Measurements from ENCODE around the gene BHLHE23. TPM values are rescaled to one million over a fixed set of nuclear protein-coding genes. Genes with fewer than 3 reads are reported as not detected.
"Not testable (repeated sequence)": the region's sequence is repeated elsewhere in the genome, so short reads cannot be mapped to it uniquely, and the experiment has no call there.

Gene BHLHE23
- total RNA-seq, 1 donor from 2014 or later, result not detected

DNA sequence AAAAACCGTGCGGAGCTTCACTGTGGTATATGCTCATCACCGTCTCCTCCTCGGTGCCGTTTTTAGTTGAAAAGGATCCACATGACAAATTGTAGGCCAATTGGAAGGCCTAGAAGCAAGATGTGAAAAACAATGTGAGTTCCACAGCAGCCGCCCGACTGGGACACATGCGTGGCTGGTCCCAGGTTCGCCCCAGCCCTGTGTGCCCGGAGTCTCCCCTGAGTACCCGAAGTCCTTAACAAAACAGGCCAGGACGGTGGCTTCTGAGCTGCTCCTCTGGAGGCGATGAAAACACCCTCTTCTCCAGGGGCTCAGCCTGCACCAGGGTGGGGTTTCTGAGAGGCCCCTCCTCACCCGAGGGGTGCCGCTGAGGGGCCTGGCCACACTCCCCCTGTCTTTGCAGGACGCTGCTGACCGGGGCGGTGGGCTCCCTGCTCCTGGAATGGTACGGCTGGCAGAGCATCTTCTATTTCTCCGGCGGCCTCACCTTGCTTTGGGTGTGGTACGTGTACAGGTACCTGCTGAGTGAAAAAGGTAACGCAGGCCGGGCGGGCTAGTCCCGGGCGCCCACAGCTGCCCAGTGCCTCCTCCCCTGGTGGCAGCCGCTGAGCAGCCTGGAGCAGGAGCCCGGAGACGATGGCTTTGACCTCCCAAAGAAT is 44.4 kb downstream of the BHLHE23 start:
- no peak for DNase-seq (ENCODE audit: low read depth)

DNA sequence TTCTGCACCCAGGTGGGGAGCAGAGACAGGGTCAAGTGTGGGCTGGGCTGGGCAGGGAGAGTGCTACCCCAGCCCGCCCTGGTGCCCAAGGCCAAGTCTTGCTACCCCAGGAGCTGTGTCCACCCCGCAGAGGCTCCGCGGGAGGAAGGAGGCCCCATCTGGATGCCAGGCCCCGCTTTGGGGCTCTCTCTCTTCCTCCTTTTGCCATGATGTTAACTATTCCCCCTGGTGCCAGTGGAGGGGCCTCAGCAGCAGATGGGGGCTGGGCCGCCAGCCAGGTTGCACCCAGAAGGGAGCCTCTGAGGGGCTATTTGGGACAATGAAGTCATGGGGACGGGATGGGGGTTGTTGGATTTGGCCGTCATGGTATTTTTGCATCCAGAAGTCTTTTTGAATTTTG is 45.0 kb downstream of the BHLHE23 start:
- no peak for DNase-seq (ENCODE audit: low read depth)

DNA sequence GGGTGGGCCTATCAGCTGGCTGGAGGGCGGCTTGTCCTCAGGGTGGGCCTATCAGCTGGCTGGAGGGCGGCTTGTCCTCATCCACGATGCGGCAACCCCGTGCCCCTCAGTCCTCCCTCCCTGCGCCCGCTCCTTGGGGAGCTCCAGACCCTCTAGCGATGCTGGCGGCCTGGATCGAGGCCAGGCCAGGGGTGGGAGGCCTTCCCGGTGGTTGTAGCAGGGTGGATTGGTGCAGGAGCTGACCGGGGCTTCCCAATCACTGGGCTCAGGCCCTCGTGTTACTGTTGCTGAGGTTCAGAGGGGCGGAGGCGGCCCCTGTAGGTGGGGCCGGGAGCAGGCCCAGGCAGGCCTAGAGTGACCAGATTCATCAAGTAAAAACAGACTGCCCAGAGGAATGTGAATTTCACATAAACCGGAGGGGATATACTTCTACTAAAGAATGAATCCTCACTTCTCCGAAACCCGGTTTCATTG is 45.4 kb downstream of the BHLHE23 start:
- DNase-seq (ENCODE audit: low read depth), result no peak

DNA sequence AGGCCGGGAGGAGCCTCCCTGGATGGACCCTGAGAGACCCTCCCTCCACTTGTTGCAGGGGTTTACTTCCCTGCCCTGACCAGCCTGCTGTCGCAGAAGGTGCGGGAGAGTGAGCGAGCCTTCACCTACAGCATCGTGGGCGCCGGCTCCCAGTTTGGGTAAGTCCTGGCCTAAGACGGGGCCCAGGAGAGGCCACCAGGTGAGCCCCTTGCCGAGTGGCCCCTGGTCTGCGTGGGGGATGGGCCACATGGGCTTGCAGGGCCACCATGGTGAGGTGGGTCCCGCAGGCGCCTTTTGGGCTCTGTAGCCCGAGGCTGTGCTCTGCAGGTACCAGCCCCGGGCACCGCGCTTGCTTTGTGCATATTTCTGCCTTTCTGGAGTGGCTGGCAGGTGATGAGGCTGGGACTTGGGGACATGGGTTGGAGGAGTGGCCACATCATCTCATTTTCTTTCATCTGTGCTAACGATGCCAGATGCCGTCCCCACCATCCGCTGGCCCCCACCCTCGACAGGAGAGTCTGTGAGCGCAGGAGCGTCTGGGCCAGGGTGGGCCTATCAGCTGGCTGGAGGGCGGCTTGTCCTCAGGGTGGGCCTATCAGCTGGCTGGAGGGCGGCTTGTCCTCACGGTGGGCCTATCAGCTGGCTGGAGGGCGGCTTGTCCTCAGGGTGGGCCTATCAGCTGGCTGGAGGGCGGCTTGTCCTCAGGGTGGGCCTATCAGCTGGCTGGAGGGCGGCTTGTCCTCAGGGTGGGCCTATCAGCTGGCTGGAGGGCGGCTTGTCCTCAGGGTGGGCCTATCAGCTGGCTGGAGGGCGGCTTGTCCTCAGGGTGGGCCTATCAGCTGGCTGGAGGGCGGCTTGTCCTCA is 46.1 kb downstream of the BHLHE23 start:
- DNase-seq (ENCODE audit: low read depth), result not testable (repeated sequence)

DNA sequence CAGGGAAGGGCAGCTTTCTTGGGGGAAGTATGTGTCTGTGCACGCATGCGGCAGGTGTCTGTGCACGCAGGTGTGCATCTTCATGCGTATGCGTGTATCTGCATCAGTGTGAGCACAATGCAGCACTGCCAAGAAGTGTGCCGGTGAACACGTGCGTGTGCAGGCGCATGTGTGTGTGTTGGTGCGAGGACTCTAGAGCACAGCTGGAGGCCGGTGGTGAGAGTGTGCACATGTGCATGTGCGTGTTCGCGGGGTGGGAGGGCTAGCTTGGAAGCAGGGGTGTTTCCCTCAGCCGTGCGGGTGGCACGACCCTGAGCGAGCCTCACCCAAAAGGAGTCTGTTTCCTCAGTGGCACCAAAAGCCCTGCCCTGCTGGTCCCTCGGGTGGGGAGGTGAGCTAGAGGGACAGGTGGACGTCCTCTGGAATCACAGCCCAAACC is 46.7 kb downstream of the BHLHE23 start:
- no peak for DNase-seq (ENCODE audit: low read depth)

DNA sequence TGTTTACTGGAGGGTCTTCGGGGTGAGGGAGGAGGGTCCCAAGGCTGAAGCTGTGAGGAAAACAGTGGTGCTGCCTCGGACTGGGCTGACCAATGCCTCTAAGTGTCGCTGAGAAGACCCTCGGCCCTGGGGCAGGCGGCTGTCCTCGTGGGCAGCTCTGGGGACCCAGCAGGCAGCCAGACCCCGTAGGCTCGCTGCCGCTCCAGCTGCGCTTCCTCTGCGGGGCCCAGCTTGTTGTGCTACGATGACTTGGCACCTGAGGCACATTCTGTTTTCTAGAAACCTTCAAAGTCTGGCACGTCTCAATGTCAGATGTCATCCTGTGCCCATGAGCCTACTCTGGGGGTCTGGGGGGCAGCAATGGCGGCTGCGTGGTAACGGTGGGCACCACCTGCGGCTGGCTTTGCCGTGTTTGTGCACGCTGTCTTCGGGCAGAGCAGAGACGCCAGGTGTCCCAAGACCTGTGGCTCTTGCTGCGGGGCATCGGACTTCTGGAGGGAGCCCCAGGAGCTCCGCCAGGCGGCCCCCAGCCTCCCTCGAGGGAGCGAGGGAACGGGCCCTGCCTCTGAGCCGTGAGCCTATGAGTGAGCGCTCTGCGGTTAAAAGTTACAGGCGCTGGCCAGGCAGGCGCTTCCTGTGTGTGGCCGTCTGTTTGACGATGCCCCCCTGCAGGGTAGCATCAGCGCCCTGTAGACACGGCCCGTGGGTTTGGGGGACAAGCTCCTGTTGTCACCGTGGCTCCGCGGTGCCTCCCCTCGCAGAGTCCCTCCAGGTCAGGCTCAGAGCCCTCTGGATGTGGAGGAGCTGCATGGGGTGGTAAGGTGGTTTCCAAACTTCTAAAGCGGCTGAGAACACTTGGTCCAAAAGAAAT is 47.4 kb downstream of the BHLHE23 start:
- DNase-seq (ENCODE audit: low read depth), result no peak

DNA sequence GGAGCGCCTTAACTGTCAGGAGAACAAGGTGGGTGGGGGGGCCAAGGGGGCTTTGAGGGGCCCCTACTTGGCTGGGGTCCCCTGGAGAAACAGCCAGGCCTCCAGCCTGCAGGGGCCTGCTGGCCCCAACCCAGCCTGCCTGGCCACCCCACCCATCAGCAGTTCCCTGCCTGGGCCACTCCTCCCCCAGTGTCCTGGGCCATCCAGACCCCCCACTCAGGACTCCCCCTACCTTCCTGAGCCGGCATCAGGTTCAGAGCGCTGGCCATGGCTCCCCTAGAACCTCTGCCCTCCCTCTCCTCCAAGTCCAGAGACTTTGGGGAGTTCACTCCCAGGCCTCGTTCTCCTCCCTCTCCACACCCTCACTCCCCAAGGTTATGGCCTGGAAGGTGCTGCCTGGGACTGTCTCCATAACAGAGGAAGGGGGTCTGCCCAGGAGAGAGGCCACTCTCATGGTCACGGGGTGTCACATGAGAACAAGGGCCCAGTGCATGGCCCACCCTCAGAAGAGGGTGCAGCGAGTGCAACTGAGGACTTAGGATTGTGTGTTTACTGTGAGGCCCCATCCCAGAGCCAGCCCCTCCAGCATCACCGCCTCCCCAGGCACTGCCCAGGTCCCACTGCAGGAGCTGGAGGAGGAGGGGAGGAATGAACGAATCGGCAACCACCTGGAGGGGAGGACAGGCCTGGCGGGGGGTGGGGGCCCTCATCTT is 48.2 kb downstream of the BHLHE23 start:
- no peak for DNase-seq (ENCODE audit: low read depth)

DNA sequence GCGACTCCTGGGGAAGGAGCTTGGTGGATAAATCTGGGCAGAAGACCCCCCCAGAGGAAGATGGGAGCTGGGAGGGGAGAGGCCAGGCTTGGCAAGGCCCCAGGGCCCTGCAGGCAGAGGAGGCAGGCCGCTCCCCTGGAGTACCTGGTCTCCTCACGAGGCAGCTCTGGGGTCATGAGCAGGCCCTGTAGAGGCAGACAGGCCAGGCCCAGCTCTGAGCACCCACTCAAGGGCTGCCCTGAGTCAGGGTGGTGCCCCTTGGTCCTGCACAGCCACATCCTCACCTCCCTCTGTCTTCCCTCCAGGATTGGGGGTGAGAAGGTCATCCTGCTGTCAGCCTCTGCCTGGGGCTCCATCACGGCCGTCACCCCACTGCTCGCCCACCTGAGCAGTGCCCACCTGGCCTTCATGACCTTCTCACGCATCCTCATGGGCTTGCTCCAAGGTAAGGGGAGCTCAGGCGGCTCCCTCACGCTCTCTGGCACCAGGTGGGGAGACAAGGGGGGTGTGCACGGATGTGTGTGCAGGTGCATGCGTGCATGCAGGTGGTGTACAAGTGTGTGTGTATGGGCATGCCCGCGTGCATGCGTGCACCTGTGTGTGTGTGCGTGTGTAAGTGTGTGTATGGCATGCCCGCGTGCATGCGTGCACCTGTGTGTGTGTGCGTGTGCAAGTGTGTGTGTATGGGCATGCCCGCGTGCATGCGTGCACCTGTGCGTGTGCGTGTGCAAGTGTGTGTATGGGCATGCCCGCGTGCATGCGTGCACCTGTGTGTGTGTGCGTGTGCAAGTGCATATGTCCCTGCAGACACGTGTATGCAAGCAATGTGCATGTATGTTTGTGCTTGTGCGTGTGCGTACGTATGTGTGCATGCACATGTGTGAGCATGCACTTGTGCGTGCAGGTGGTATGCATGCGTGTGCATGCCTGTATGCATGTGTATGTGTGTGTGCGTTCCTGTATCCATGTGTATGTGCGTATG is 49.3 kb downstream of the BHLHE23 start:
- DNase-seq (ENCODE audit: low read depth), result no peak

DNA sequence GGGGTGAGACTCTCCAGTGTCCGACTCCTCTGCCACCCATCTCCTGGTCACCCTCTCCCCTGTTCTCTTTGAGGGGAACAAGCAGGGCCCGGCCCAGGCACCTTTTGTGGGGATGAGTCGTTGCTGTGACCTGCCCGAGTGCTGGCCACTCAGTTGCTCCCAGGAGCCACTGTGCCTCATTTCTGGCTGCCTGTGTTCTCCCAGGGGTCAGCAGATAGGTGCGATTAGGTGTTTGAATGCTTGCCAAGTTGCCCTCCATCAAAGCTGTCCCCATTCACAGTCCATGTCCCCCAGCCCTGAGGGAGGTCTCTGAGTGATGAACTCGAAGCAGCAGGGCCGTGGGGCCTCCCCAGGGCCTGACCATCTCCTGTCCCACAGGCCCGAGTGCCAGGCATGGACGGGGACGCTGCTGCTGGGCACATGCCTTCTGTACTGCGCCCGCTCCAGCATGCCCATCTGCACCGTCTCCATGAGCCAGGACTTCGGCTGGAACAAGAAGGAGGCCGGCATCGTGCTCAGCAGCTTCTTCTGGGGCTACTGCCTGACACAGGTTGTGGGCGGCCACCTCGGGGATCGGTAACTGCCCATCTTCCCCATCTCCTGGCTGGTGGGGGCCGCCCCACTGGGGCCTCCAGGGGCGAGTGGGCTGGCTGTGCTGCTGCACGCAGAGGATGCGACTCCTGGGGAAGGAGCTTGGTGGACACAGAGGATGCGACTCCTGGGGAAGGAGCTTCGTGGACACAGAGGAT is 50.2 kb downstream of the BHLHE23 start:
- DNase-seq (ENCODE audit: low read depth), result no peak

Other genes starting within 250 kb of the BHLHE23 start
- 13.5 and 14.0 TPM in 2 replicates for gene MRGBP, start 210.5 kb downstream of the BHLHE23 start, total RNA-seq
- 29.1 and 35.7 TPM in 2 replicates for gene OGFR, start 202.1 kb downstream of the BHLHE23 start, total RNA-seq
- 0.05 TPM in 1 of 2 replicates, not detected in the other for gene COL9A3, start 189.9 kb downstream of the BHLHE23 start, total RNA-seq
- 9.3 and 12.5 TPM in 2 replicates for gene TCFL5, start 145.1 kb downstream of the BHLHE23 start, total RNA-seq
- gene DIDO1, start 80.5 kb downstream of the BHLHE23 start, total RNA-seq, result 31.9 and 33.8 TPM in 2 replicates
- 27.9 and 28.8 TPM in 2 replicates for gene GID8, start 68.8 kb downstream of the BHLHE23 start, total RNA-seq
- gene SLC17A9, start 54.3 kb downstream of the BHLHE23 start, total RNA-seq, result 0.16 TPM in 1 of 2 replicates, not detected in the other
- 28.5 and 36.1 TPM in 2 replicates for gene YTHDF1, start 209.2 kb upstream of the BHLHE23 start, total RNA-seq
- not detected in 2 replicates for gene BIRC7, start 228.9 kb upstream of the BHLHE23 start, total RNA-seq
- not detected in 2 replicates for gene NKAIN4, start 247.5 kb upstream of the BHLHE23 start, total RNA-seq